ENCODE results near the gene CAMK1D. TPM values are rescaled to one million over a fixed set of nuclear protein-coding genes. Genes with fewer than 3 reads are reported as not detected.
A peak's percentile ranks its signal among the peaks of the same experiment; 100 is the strongest.
"Not testable (repeated sequence)": the region's sequence is repeated elsewhere in the genome, so short reads cannot be mapped to it uniquely, and the experiment has no call there.

Gene CAMK1D
- total RNA-seq, 2 experiments from 2014 or later, result 3.4 to 4.2 TPM

DNA sequence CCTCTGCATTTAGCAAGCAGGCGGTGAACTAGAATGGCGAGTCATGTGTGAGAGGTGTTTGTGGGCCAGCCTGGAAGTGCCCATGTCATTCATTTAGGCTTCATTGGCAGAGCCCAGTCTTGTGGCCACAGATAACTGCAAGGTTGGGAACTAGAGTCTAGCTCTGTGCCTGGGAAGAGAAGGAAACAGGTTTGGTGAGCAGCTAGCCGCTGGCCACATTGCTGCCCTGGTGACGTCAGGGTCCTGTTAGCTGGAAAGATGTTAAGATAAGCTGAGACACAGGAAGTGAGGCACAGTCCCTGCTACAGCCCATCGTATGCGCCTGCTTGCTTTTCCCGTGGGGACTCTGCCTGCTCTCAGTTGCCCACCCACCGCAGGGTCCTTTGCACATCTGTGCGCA lies 185.5 kb downstream of the CAMK1D start:
- DNase-seq (no peak), ATAC-seq (peak; percentile 36)
- H3K9me3 Mint-ChIP-seq (ENCODE audit: insufficient read depth), result no peaks in the 10 kb centered on the region
- no peaks in the 10 kb centered on the region for H3K36me3 Mint-ChIP-seq (ENCODE audit: low read depth)
- CTCF ChIA-PET, result interaction anchor here (0.6 kb wide), 1 partner anchor 320 kb away, joined by 4 read pairs; no protein-coding TSS in a partner anchor
- H3K4me1 Mint-ChIP-seq (ENCODE audit: low read depth), result peaks cover 13% of the 10 kb centered on the region
- no peaks in the 10 kb centered on the region for H3K27me3 Mint-ChIP-seq (ENCODE audit: low read depth)
- H3K4me3 Mint-ChIP-seq, result no peak overlapping the region
- no peak overlapping the region for H3K27ac Mint-ChIP-seq
- POLR2A ChIA-PET, result no interaction called here

DNA sequence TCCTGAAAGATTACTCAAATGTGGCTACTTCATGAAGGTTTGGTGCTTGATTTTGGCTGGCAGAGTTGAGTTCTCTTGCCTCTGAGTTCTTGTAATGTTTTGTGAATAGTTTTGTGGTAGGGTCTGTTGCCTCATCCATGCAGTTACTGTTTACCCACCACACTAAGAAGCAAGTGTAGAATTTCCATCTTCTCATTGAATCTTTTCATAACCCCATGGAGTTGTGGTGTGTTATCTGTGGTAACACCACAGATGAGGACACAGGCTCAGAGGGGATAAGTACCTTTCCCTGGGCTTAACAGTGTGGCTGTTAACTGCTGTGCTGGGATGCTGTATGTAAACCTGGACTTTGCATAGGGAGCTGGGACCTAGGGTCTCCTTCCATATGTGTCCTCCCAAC lies 186.3 kb downstream of the CAMK1D start:
- Mint-ChIP-seq H3K36me3 (ENCODE audit: low read depth) (no peaks in the 10 kb centered on the region), H3K4me3 (no peak overlapping the region), H3K9me3 (ENCODE audit: insufficient read depth) (no peaks in the 10 kb centered on the region), H3K27ac (no peak overlapping the region), H3K4me1 (ENCODE audit: low read depth) (peaks cover 13% of the 10 kb centered on the region), H3K27me3 (ENCODE audit: low read depth) (no peaks in the 10 kb centered on the region)
- ChIA-PET CTCF (no interaction called here), POLR2A (no interaction called here)
- no peak for ATAC-seq
- no peak for DNase-seq

GRCh38 chr10:12538491-12538995 lies 189.2 kb downstream of the CAMK1D start:
- Mint-ChIP-seq H3K4me1 (ENCODE audit: low read depth) (peaks cover 13% of the 10 kb centered on the region), H3K36me3 (ENCODE audit: low read depth) (no peaks in the 10 kb centered on the region), H3K27me3 (ENCODE audit: low read depth) (no peaks in the 10 kb centered on the region), H3K9me3 (ENCODE audit: insufficient read depth) (no peaks in the 10 kb centered on the region), H3K27ac (no peak overlapping the region), H3K4me3 (no peak overlapping the region)
- ChIA-PET POLR2A (no interaction called here), CTCF (no interaction called here)
- DNase-seq (no peak), ATAC-seq (no peak)

GRCh38 chr10:12539350-12540164 lies 190.2 kb downstream of the CAMK1D start:
- H3K27ac Mint-ChIP-seq, result no peak overlapping the region
- ChIA-PET CTCF (no interaction called here), POLR2A (no interaction called here)
- no peak for DNase-seq
- ATAC-seq, result no peak
- no peaks in the 10 kb centered on the region for H3K27me3 Mint-ChIP-seq (ENCODE audit: low read depth)
- H3K4me1 Mint-ChIP-seq (ENCODE audit: low read depth), result peaks cover 12% of the 10 kb centered on the region
- H3K4me3 Mint-ChIP-seq, result no peak overlapping the region
- no peaks in the 10 kb centered on the region for H3K9me3 Mint-ChIP-seq (ENCODE audit: insufficient read depth)
- H3K36me3 Mint-ChIP-seq (ENCODE audit: low read depth), result no peaks in the 10 kb centered on the region

GRCh38 chr10:12540341-12540781 lies 191.0 kb downstream of the CAMK1D start:
- ChIA-PET CTCF (no interaction called here), POLR2A (no interaction called here)
- Mint-ChIP-seq H3K4me3 (no peak overlapping the region), H3K27me3 (ENCODE audit: low read depth) (no peaks in the 10 kb centered on the region), H3K4me1 (ENCODE audit: low read depth) (peaks cover 4% of the 10 kb centered on the region), H3K36me3 (ENCODE audit: low read depth) (no peaks in the 10 kb centered on the region), H3K27ac (no peak overlapping the region), H3K9me3 (ENCODE audit: insufficient read depth) (no peaks in the 10 kb centered on the region)
- ATAC-seq, result no peak
- DNase-seq, result no peak

GRCh38 chr10:12541446-12542067 lies 192.2 kb downstream of the CAMK1D start:
- H3K36me3 Mint-ChIP-seq (ENCODE audit: low read depth), result peaks cover 2% of the 10 kb centered on the region
- no peak overlapping the region for H3K4me3 Mint-ChIP-seq
- peaks cover 6% of the 10 kb centered on the region for H3K9me3 Mint-ChIP-seq (ENCODE audit: insufficient read depth)
- DNase-seq (no peak), ATAC-seq (no peak)
- CTCF ChIA-PET, result no interaction called here
- no peaks in the 10 kb centered on the region for H3K27me3 Mint-ChIP-seq (ENCODE audit: low read depth)
- POLR2A ChIA-PET, result no interaction called here
- no peaks in the 10 kb centered on the region for H3K4me1 Mint-ChIP-seq (ENCODE audit: low read depth)
- H3K27ac Mint-ChIP-seq, result no peak overlapping the region

- ChIA-PET POLR2A (no interaction called here), CTCF (no interaction called here)
- Mint-ChIP-seq H3K27ac (no peak overlapping the region), H3K27me3 (ENCODE audit: low read depth) (no peaks in the 10 kb centered on the region), H3K4me1 (ENCODE audit: low read depth) (peaks cover 4% of the 10 kb centered on the region), H3K36me3 (ENCODE audit: low read depth) (peaks cover 2% of the 10 kb centered on the region), H3K9me3 (ENCODE audit: insufficient read depth) (peaks cover 6% of the 10 kb centered on the region), H3K4me3 (no peak overlapping the region)
- no peak for ATAC-seq
- no peak for DNase-seq
Observed at GRCh38 chr10:12542133-12542670, 192.9 kb downstream of the CAMK1D start.

DNA sequence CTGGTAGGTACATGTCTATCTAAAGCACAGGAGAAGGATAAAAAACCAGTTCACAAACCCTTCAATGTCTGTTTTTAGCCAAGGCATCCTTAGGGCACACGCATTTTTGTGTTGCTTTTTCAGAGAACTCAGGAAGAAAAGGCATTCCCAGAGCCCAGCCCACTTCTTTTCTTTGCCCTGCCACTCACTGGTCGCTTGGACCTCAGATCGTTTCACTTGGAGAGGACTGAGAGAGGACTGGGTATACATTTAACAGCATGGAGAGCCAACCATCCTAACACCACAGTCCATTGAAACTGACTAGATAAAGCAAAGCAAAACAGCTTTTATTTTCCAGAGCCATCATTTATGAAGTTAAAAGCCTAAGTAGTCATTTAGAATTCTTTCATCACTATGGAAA lies 194.2 kb downstream of the CAMK1D start:
- ATAC-seq (no peak), DNase-seq (no peak)
- peaks cover 2% of the 10 kb centered on the region for H3K36me3 Mint-ChIP-seq (ENCODE audit: low read depth)
- ChIA-PET CTCF (no interaction called here), POLR2A (no interaction called here)
- H3K4me1 Mint-ChIP-seq (ENCODE audit: low read depth), result peaks cover 13% of the 10 kb centered on the region
- H3K4me3 Mint-ChIP-seq, result no peak overlapping the region
- peaks cover 6% of the 10 kb centered on the region for H3K9me3 Mint-ChIP-seq (ENCODE audit: insufficient read depth)
- H3K27ac Mint-ChIP-seq, result no peak overlapping the region
- H3K27me3 Mint-ChIP-seq (ENCODE audit: low read depth), result no peaks in the 10 kb centered on the region

- CTCF ChIA-PET; H3K9me3 Mint-ChIP-seq (ENCODE audit: insufficient read depth); DNase-seq; H3K27ac Mint-ChIP-seq; H3K4me3 Mint-ChIP-seq; POLR2A ChIA-PET; ATAC-seq; H3K36me3 Mint-ChIP-seq (ENCODE audit: low read depth); H3K27me3 Mint-ChIP-seq (ENCODE audit: low read depth): not testable (repeated sequence)
- peaks cover 13% of the 10 kb centered on the region for H3K4me1 Mint-ChIP-seq (ENCODE audit: low read depth)
Observed at GRCh38 chr10:12546160-12546802, 196.9 kb downstream of the CAMK1D start.

GRCh38 chr10:12547301-12547771 lies 198.0 kb downstream of the CAMK1D start:
- ChIA-PET CTCF (interaction anchor here (1.1 to 1.7 kb wide), 2 partner anchors 109 to 163 kb away, joined by 3 to 4 read pairs; no protein-coding TSS in a partner anchor), POLR2A (no interaction called here)
- no peak overlapping the region for H3K4me3 Mint-ChIP-seq
- peaks cover 13% of the 10 kb centered on the region for H3K4me1 Mint-ChIP-seq (ENCODE audit: low read depth)
- H3K9me3 Mint-ChIP-seq (ENCODE audit: insufficient read depth), result peaks cover 6% of the 10 kb centered on the region
- no peaks in the 10 kb centered on the region for H3K27me3 Mint-ChIP-seq (ENCODE audit: low read depth)
- H3K27ac Mint-ChIP-seq, result no peak overlapping the region
- DNase-seq, result no peak
- H3K36me3 Mint-ChIP-seq (ENCODE audit: low read depth), result peaks cover 2% of the 10 kb centered on the region
- peak; percentile 47 for ATAC-seq

DNA sequence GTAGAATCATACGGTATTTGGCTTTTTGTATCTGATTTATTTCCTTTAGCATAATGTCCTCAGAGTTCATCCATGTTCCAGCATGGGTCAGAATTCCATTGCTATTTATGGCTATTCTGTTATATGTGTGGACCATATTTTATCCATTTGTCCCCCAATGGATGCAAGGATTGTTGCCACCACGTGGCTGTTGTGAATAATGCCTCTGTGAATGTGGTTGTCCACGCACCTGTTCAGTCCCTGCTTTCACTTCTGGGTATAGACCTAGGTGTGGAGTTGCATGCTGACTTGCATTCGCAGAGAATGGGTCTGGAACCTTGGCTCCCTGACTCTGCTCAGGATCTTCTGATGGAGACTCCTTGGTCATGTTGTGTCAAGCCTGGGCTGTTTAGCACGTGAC lies 199.9 kb downstream of the CAMK1D start:
- Mint-ChIP-seq H3K36me3 (ENCODE audit: low read depth) (peaks cover 2% of the 10 kb centered on the region), H3K4me1 (ENCODE audit: low read depth) (peaks cover 13% of the 10 kb centered on the region), H3K27ac (no peak overlapping the region), H3K27me3 (ENCODE audit: low read depth) (no peaks in the 10 kb centered on the region), H3K4me3 (no peak overlapping the region), H3K9me3 (ENCODE audit: insufficient read depth) (peaks cover 6% of the 10 kb centered on the region)
- no peak for DNase-seq
- no peak for ATAC-seq
- ChIA-PET POLR2A (no interaction called here), CTCF (no interaction called here)

GRCh38 chr10:12550994-12551393 lies 201.6 kb downstream of the CAMK1D start:
- no peak for ATAC-seq
- CTCF ChIA-PET, result no interaction called here
- POLR2A ChIA-PET, result interaction anchor here (0.7 kb wide), 1 partner anchor 59 kb away, joined by 3 read pairs; no protein-coding TSS in a partner anchor
- DNase-seq, result no peak
- Mint-ChIP-seq H3K9me3 (ENCODE audit: insufficient read depth) (peaks cover 4% of the 10 kb centered on the region), H3K4me3 (no peak overlapping the region), H3K27me3 (ENCODE audit: low read depth) (no peaks in the 10 kb centered on the region), H3K36me3 (ENCODE audit: low read depth) (peaks cover under 1% of the 10 kb centered on the region), H3K27ac (no peak overlapping the region), H3K4me1 (ENCODE audit: low read depth) (peaks cover 13% of the 10 kb centered on the region)

Measured in activated CD8-positive, alpha-beta T cell treated with anti-CD3 and anti-CD28 coated beads, Interleukin-2, amount 10 ng/mL, durations not matched to agents 7 days and 5 days (primary cell).